GM18498 (cell line): ENCODE results near the gene THSD1.
"Not testable (repeated sequence)": the region's sequence is repeated elsewhere in the genome, so short reads cannot be mapped to it uniquely, and the experiment has no call there.

Experiments
- ATAC-seq: cut with Tn5 transposase; IDR thresholded peaks from one replicate; pipeline ENCODE4 v1.9.1; 2021; ENCODE audit warnings: mild to moderate bottlenecking, moderate library complexity; ENCODE audit not compliant: unreplicated experiment

Gene THSD1

GRCh38 chr13:52408071-52408658 lies 2.2 kb upstream of the THSD1 start:
- ATAC-seq, result not testable (repeated sequence)

GRCh38 chr13:52407436-52407835 lies 1.5 kb upstream of the THSD1 start:
- not testable (repeated sequence) for ATAC-seq

- no peak for ATAC-seq
Observed at GRCh38 chr13:52406629-52407028, 657 bp upstream of the THSD1 start.

DNA sequence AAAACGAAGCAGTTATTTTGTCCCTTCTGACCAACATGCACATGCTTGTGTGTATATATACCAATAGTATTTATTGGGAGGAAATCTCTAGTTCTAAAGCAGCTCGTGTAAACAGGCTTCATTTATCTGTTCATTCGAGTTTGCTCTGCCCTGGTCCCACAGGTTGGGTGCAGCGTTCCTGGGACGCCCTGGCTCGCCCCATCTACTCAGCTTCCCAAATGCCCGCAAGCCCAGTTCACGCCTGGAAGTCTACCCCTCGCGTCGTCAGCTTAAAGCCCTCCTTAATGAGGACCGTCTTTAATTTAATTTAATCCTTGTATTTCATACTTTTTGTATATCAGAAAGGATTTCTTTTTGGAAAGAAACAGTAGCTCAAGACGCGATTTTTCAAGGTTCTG lies 604 bp downstream of the THSD1 start:
- peak; percentile 26 for ATAC-seq

- ATAC-seq, result no peak
Observed at GRCh38 chr13:52399708-52400107, 6.3 kb downstream of the THSD1 start.

DNA sequence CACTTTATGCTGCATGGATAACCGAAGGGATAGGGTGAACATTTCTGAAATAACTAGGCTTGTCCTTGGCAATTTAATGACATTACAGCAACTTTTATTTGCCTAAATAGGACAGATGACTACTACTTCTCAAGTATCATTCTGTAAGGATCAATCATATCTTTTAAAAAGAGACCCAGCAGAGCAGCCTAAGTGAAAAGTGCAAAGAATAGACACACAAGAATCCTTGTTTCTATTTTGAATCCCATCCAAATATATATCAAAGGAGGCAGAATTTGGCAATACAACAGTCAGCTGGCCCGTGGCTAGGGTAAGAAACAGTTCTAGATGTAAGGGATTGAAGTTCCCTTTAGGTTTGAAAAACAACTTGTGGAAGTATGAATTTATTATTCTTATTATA lies 6.9 kb downstream of the THSD1 start:
- ATAC-seq, result no peak

DNA sequence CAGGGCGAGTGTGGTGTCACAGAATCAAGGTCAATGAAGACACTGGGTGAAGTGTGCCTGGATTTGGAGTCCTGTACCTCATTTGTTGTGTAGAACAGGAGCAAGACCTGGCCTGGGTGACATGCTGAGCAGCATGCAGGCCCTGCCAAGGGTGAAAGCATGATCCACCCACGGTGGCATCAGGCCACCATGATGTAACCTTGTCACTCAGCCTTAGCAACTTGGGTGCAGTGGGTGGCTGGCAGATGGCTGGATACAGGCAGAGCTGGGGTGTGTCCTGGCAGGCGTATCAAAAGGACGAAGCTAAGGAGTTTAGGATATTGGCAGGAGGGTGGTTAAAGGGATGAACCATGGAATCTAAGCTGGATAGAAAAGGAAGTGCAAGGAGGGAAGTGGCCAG lies 10.3 kb downstream of the THSD1 start:
- ATAC-seq, result no peak

- no peak for ATAC-seq
Observed at GRCh38 chr13:52394586-52394985, 11.4 kb downstream of the THSD1 start.

DNA sequence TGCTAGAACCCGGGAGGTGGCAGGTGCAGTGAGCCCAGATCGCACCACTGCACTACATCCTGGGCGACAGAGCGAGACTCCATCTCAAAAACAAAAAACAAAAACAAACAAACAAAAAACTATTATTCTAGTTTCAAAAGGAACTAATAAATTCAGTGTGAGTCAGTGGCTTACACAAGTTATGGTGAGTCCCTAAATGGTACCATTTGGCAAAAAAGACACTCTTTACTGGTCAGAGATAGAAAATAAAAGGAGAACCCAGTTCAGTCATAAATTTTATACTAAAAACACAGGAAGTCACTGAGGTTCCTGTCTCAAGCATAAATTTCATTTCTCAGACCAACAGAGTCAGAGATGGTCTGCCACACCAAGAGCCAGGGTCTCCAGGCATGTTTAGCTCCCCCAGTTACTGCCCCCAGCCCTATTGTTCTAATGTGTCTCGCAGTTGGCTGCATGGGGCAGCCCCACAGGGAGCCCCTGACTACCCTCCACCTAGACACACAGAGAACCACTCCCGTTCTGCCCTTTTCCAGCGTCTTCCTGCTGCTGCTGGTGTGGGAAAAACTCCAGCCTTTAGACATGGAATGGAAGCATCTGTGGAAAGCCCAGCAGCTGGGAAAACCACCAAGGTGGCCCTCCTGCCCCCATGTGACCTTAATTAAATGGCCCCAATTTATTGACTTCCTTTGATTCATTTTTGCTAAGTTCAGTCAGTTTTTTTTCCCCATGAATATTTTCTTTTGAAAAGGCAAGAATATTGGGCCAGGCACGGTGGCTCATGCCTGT lies 12.2 kb downstream of the THSD1 start:
- no peak for ATAC-seq

GRCh38 chr13:52387721-52388120 lies 18.3 kb downstream of the THSD1 start:
- no peak for ATAC-seq

- no peak for ATAC-seq
Observed at GRCh38 chr13:52385870-52386269, 20.1 kb downstream of the THSD1 start.

- no peak for ATAC-seq
Observed at GRCh38 chr13:52383366-52383765, 22.6 kb downstream of the THSD1 start.

DNA sequence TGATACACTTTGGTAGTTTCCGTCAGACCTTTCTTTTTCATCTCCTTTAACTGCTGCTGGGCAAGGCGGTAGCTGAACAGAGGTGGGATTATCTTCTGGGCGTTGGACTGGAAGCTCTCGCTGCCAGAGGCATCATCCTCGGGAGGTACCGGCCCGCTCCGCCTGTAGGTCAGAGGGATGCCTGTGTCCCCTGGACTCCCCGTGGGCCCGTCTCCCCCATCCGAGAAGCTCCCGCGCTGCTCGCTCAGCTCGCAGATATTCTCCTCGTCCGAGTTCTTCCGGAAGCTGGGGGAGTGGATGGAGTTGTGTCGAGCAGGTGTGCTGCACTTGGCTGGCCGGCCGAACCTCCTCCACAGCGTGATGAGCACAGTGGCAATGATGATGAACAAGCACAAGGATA lies 27.7 kb downstream of the THSD1 start:
- no peak for ATAC-seq

DNA sequence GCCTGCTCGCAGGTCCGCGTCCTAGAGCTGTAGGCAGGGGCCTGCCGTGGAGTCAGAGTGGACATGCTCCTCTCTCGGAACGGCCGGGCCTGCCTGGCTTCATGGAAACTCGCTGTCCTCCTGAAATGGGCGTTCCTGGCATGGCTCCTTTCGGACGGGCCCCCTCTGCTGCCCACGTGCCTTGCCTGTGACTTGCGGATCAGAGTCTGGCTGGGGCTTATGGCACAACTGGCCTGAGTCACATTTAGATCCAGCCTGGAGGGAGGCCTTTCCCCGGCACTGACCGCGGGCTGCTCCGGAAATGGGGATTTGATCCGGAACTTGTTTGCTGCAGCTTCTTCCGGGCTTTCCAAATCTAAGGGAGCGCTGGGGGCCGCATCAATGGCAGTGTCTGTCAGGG lies 28.1 kb downstream of the THSD1 start:
- ATAC-seq, result no peak

GRCh38 chr13:52374873-52375411 lies 31.0 kb downstream of the THSD1 start:
- ATAC-seq, result no peak

DNA sequence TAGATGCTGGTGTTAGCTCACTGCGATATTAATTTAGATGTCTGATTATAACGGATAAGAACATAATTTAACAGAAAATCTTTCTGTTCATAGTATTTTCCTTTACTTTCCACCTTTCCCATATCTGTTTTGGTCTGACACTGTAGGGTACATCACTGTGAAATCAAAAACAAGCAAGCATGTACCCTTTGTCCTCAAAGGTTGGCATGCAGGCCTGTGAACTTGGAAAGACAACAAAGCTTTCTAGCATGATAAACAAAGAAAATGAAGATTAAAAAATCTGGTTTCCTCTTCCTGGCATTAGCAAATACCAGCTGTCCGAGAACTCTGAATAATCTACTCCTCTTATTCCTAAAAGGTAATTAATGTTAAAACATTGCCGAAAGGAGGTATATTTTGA lies 31.6 kb downstream of the THSD1 start:
- ATAC-seq, result no peak

- ATAC-seq, result not testable (repeated sequence)
Observed at GRCh38 chr13:52373277-52373676, 32.7 kb downstream of the THSD1 start.

- no peak for ATAC-seq
Observed at GRCh38 chr13:52371736-52372247, 34.2 kb downstream of the THSD1 start.

GRCh38 chr13:52366291-52366690 lies 39.7 kb downstream of the THSD1 start:
- ATAC-seq, result no peak

- not testable (repeated sequence) for ATAC-seq
Observed at GRCh38 chr13:52362169-52362887, 43.6 kb downstream of the THSD1 start.

- no peak for ATAC-seq
Observed at GRCh38 chr13:52361225-52361624, 44.7 kb downstream of the THSD1 start.
